ENCODE measurements around the gene PNMA8B. TPM values are rescaled to one million over a fixed set of nuclear protein-coding genes. Genes with fewer than 3 reads are reported as not detected.

The PNMA8B gene
- total RNA-seq, 1 experiment from 2014 or later, result 1.5 TPM

- no peaks in the 10 kb centered on the region for H3K36me3 Mint-ChIP-seq (ENCODE audit: insufficient read depth in 1 of 3, low read depth in 3 of 3)
- no peak overlapping the region for H4K91ac ChIP-seq (ENCODE audit: insufficient read length, low read depth, low read length)
- H3K27me3 Mint-ChIP-seq (ENCODE audit: low read depth), result peaks cover 38% of the 10 kb centered on the region
- H3K56ac ChIP-seq (ENCODE audit: insufficient read length, low read depth, low read length), result no peak overlapping the region
- H2BK5ac ChIP-seq (ENCODE audit: insufficient read length, low read length), result no peak overlapping the region
- no peak overlapping the region for H3T11ph ChIP-seq (ENCODE audit: low read length)
- H3K23me2 ChIP-seq (ENCODE audit: insufficient read length, low read depth, low read length, poor library complexity, severe bottlenecking), result peaks cover 4% of the 10 kb centered on the region
- H3K23ac ChIP-seq (ENCODE audit: insufficient read length, low read depth, low read length), result no peak overlapping the region
- no peak overlapping the region for H2BK20ac ChIP-seq (ENCODE audit: low read depth, low read length, poor library complexity, severe bottlenecking)
- H3K27me3 ChIP-seq (ENCODE audit: insufficient read depth, low read length), result peaks cover 3% of the 10 kb centered on the region; the same call in 1 of the 2 replicates
- no peak overlapping the region for H3K4me2 ChIP-seq (ENCODE audit: insufficient read depth, insufficient read length, low read length)
- H2BK12ac ChIP-seq (ENCODE audit: insufficient read length, low read depth, low read length), result no peak overlapping the region
- no peaks in the 10 kb centered on the region for H3K4me1 ChIP-seq (ENCODE audit: insufficient read depth, low read length)
- H2BK120ac ChIP-seq (ENCODE audit: low read depth, low read length, poor library complexity, severe bottlenecking), result no peak overlapping the region
- no peaks in the 10 kb centered on the region for H3K9me3 ChIP-seq (ENCODE audit: control insufficient read depth, low read depth, low read length)
- no peaks in the 10 kb centered on the region for H3K79me2 ChIP-seq (ENCODE audit: insufficient read depth, low read length)
- no peak overlapping the region for H3K14ac ChIP-seq (ENCODE audit: insufficient read depth, low read length)
- TF ChIP-seq CTCF (conservative IDR thresholded peaks at IDR 0.05), result no peak
- no peak for DNase-seq
- H4K20me1 ChIP-seq (ENCODE audit: control insufficient read depth, insufficient read depth, insufficient read length), result no peaks in the 10 kb centered on the region
- peak overlapping the region in 1 of 3 experiments; percentile 23; a peak in 1 of 7 replicates for H3K27ac Mint-ChIP-seq
- no peak overlapping the region for H4K5ac ChIP-seq (ENCODE audit: insufficient read length, low read depth, low read length)
- H3K9ac ChIP-seq (ENCODE audit: extremely low read depth, insufficient read length, low read length), result no peak overlapping the region
- H3K9me3 Mint-ChIP-seq, result no peaks in the 10 kb centered on the region; a peak in 2 of 5 replicates
- H4K8ac ChIP-seq (replicated peaks; ENCODE audit: insufficient read length, low read depth, low read length), result no peak overlapping the region
- H2AFZ ChIP-seq (ENCODE audit: low read length), result no peak overlapping the region
- no CpG with 5 or more reads among the region's 4 CpGs for WGBS (ENCODE audit: extremely low coverage, insufficient read length, low lambda C conversion rate)
- H3K4me3 Mint-ChIP-seq, result no peak overlapping the region
- no peak overlapping the region for H2AK5ac ChIP-seq (ENCODE audit: insufficient read length, low read length)
- H2BK15ac ChIP-seq (ENCODE audit: low read depth, low read length), result no peak overlapping the region
- H3K4me1 Mint-ChIP-seq, result peaks cover 24 to 35% of the 10 kb centered on the region in 2 experiments
- no peak overlapping the region for H3K27ac ChIP-seq (ENCODE audit: insufficient read length, low read depth, low read length)
- no peaks in the 10 kb centered on the region for H3K79me1 ChIP-seq (ENCODE audit: insufficient read depth, low read depth, low read length, poor library complexity, severe bottlenecking)
- H3K4ac ChIP-seq (ENCODE audit: low read depth, low read length), result no peak overlapping the region
- no peak overlapping the region for H3K18ac ChIP-seq (ENCODE audit: insufficient read length, low read depth, low read length)
Measured at GRCh38 chr19:46484656-46485055, 11.0 kb downstream of the PNMA8B start.
